Stimulated activated CD4-positive, alpha-beta T cell treated with anti-CD3 and anti-CD28 coated beads, TNF-alpha, amount 100 ng/mL, for 48 hours (primary cell): Measurements from ENCODE around the gene GCAT.

Experiments
- DNase-seq, 3 donors: peaks; one replicate each; pipeline ENCODE4 v3.0.0-alpha.2; 2020; ENCODE audit warnings: low read depth in 3 of 3

The GCAT gene

GRCh38 chr22:37809672-37810333, 2.1 kb downstream of the GCAT start:
- no peak for DNase-seq

DNA sequence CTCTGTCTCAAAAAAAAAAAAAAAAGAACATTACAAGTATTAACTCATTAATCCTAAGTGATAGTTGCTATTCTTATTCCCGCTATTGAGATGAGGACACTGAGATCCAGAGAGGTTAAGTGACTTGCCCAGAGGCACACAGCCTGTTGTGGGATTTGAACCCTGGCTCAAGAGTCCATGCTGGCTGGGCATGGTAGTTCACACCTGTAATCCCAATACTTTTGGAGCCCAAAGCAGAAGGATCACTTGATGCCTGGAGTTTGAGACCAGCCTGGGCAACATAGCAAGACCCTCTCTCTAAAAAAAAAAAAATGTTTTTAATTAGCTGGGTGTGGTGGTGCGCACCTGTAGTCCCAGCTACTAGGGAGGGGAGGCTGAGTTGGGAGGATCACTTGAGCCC, 4.1 kb downstream of the GCAT start:
- DNase-seq = no peak

DNA sequence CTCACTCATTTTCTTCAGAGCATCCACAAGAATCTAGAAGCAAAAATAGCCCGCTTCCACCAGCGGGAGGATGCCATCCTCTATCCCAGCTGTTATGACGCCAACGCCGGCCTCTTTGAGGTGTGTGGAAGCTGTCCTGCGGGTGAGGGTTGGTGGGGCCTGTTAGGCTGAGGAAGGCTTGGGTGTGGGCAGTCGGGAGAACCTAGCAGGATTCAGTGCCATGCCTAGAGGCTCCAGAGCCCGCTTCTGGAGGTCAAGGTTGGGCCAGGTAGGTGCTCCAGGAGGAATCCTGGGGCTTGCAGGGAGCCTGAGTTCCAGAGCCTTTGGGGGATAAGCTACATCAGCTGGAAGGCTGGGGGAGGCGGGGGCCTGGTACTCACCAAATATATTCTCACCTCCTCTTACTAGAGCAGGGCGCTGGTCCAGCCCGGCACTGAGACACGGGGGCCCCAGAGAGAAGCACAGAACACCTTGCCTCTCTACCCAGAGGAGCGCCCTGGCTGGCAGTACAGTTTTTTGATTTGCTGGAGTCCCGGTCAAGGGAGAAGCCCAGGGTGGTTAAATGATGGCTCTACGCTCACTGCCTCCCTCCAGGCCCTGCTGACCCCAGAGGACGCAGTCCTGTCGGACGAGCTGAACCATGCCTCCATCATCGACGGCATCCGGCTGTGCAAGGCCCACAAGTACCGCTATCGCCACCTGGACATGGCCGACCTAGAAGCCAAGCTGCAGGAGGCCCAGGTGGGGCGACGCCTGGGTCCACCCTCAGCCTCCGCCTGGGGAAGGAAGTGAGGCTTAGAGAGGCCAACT, 5.3 kb downstream of the GCAT start:
- no peak for DNase-seq

DNA sequence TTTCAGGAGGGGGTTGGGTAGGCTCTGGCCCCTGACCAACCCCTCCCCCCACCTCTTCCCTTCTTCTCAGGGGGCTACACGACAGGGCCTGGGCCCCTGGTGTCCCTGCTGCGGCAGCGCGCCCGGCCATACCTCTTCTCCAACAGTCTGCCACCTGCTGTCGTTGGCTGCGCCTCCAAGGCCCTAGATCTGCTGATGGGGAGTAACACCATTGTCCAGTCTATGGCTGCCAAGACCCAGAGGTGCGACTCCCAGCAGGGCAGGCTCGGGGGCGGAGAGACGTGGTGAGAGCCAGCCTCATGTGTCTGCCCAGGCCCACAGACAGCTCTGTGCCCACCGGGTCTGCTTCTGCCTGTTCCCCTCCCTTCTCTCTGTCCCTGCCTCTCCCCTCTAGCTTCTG, 7.9 kb downstream of the GCAT start:
- no peak for DNase-seq

DNA sequence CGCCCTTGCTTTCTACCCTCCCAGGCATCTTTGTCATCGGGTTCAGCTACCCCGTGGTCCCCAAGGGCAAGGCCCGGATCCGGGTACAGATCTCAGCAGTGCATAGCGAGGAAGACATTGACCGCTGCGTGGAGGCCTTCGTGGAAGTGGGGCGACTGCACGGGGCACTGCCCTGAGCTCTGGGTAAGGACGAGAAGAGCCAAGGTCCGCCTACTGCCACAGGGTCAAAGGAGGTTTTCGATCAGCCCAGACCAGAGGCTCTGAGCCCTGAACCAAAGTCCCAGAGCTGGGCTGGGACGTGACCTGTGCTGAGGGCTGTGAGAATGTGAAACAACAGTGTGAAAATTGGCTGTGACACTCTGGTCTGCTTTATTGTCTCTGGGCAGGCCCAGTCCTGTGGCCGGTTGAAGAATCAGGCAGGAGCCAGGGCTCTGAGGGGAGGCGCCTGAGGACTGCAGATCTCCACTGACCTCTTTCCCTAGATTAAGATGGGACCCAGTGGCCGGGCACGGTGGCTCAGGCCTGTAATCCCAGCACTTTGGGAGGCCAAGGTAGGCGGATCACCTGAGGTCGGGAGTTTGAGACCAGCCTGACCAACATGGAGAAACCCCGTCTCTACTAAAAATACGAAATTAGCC, 8.9 kb downstream of the GCAT start:
- DNase-seq = no peak

- DNase-seq = peak; percentile 64 to 86 (median 65)
These were observed 10.1 kb downstream of the GCAT start for GRCh38 chr22:37817705-37818408.

DNA sequence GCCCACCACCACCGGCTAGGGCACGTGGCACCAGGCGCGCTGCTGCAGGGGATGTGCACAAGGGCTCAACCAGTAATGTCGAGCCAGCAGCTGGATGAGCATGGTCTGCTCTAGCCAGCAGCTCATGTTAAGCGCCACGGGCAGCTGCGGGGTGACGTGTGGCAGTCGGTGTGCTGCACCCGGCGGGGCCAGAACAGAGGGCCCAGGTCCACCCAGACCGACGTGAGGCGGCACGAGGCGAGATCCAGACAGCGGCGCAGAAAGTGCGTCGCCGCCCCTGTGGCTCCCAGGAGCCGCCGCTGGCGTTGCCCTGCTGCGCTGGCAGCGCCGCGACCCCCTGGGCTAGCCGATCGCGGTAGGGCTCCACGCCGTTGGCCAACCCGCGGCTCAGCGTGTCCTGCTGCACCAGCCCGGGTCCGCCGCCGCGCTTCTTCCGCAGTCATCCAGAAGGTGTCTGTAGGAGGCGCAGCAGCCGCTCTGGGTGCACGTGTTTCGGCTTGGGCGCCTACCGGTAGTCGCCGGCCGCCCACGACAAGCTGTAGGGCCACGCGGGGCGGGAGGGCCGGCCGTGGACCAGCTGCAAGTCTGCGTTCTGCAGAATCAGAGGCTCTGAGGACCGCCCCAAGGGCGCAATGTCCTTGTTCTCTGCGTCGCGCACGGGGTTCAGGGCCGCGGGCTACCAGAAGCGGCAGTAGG, 10.8 kb downstream of the GCAT start:
- peak; percentile 32 to 57 (median 55) for DNase-seq

GRCh38 chr22:37819105-37819433, 11.3 kb downstream of the GCAT start:
- DNase-seq = no peak

DNA sequence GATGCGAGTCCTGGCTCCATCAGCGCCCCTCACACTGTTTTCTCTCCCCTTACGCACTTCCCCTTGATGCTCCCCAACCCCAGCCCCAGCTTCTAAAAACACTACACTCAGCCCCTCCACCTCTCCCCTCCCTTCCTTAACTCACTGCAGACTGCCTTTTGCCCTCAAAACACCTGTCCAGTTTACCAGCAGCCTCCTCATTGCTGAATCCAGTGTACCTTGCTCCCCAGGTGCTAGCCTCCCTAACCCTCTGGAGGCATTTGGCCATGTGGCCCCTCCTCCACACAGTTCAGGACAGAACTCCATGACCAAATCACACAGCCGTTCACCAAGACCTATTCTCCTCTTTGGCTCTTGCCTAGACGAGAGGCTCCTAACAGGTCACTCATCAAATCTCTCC, 12.6 kb downstream of the GCAT start:
- no peak for DNase-seq

GRCh38 chr22:37822079-37822833, 14.5 kb downstream of the GCAT start:
- no peak for DNase-seq

- no peak for DNase-seq
These were observed 15.6 kb downstream of the GCAT start, which contains the start of gene GALR3 for GRCh38 chr22:37823134-37823985. Gene GALR3 (plus strand): TSS chr22:37823382. CDS start chr22:37823407, 25 bp downstream.

DNA sequence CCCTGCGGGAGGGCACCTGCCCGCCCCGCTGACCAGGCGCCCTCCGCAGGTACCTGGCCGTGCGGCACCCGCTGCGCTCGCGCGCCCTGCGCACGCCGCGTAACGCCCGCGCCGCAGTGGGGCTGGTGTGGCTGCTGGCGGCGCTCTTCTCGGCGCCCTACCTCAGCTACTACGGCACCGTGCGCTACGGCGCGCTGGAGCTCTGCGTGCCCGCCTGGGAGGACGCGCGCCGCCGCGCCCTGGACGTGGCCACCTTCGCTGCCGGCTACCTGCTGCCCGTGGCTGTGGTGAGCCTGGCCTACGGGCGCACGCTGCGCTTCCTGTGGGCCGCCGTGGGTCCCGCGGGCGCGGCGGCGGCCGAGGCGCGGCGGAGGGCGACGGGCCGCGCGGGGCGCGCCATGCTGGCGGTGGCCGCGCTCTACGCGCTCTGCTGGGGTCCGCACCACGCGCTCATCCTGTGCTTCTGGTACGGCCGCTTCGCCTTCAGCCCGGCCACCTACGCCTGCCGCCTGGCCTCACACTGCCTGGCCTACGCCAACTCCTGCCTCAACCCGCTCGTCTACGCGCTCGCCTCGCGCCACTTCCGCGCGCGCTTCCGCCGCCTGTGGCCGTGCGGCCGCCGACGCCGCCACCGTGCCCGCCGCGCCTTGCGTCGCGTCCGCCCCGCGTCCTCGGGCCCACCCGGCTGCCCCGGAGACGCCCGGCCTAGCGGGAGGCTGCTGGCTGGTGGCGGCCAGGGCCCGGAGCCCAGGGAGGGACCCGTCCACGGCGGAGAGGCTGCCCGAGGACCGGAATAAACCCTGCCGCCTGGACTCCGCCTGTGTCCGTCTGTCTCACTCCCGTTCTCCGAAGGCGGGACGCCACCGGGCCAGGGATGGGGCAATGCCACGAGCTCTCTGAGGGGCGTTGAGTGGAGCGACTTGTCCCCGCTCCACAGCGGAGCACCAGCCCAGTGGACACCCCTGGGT, 17.2 kb downstream of the GCAT start:
- no peak for DNase-seq

- DNase-seq = no peak
These were observed 19.3 kb downstream of the GCAT start for GRCh38 chr22:37827056-37827455.

DNA sequence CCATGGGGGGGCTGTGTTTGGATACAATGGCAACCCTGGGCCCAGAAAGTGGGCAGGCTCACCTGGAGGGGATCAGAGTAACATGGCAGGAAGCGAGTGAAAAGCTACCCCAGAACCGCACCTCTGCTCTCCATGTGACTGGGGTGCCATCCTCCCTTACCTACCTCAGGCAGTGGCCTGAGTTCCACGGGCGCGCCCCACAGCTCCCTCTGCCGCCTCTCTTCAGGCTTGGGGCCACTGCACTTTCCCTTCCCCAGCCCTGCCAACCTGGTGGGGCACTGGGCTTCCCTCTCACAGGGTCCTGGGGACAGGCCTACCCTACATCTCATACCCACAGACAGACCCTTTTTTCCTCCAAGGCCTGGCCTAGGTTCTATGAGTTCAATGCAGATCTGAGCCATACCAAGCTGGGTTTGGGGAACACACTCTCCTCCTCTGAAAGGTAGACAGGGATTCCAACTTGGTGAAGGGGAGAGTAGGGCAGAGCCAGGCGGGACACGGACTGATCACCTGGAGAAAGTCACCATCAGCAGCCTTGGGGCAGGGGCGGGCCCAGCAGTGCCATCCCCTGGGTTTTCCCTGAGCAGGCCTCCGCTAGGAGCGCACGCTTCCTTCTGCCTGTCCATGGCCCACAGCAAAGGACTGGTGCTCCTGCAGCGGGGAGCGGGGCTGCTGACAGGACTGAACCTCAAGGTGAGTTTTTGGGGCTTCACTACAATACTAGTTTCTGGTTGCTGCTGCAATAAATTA, 22.5 kb downstream of the GCAT start:
- DNase-seq = no peak

DNA sequence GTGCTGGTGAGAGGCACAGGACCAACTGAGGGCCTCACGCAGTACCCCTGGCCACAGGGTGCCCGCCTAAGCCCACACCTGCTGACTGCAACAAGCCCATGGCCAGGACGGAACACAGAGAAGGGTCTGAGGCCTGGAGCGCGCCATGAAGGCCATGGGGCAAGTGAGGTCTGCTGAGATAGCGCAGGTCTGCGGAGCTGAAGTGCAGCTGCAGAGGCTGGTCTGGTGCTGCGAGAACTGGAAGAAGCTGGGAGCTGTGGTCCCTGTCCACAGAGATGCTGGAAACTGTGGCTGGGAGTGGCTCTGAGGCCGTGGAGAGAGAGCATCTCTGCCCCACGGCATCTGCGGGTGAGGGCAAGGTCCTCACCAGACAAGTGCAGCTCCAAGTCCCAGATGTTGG, 23.7 kb downstream of the GCAT start:
- DNase-seq = no peak

GRCh38 chr22:37832022-37832857, 24.5 kb downstream of the GCAT start:
- DNase-seq = no peak
